Colonic mucosa (tissue), 4 donors: ENCODE results near the gene CWC27. TPM values are rescaled to one million over a fixed set of nuclear protein-coding genes. Genes with fewer than 3 reads are reported as not detected.

Experiments used
- DNase-seq: peaks from one replicate; pipeline ENCODE4 v3.0.0-alpha.2; 2020
- H3K27ac ChIP-seq: fragments of 200-600 bp; one replicate; pipeline ENCODE4 v1.8.0; 2021
- H3K27me3 ChIP-seq: fragments of 200-600 bp; one replicate; pipeline ENCODE4 v1.8.0; 2021
- H3K36me3 ChIP-seq: fragments of 200-600 bp; one replicate; pipeline ENCODE4 v1.8.0; 2021
- H3K4me1 ChIP-seq: fragments of 200-600 bp; one replicate; pipeline ENCODE4 v1.8.0; 2021; ENCODE audit warnings: mild to moderate bottlenecking
- H3K4me3 ChIP-seq: fragments of 200-600 bp; one replicate; pipeline ENCODE4 v1.8.0; 2021
- H3K9ac ChIP-seq, 2 donors: one replicate each; pipeline ENCODE4 v1.7.0; 2013; ENCODE audit warnings: control low read depth in 2 of 2, low read depth in 2 of 2, low read length in 2 of 2
- H3K9me3 ChIP-seq: fragments of 200-600 bp; one replicate; pipeline ENCODE4 v1.8.0; 2021
- CTCF ChIP-seq: fragments of 200-600 bp; IDR thresholded peaks from one replicate; pipeline ENCODE4 v1.8.0; 2022; ENCODE audit warnings: antibody characterized with exemption, mild to moderate bottlenecking
- intact Hi-C: fragments of 100-400 bp; cut with DNase I; formaldehyde crosslinking; loops from one replicate; pipeline ENCODE4 v1.14.1; 2022
- total RNA-seq, 2 donors: library from RNA; stranded (reverse); fragmentation: NEBNext Ultra II Directional in 1 of 2; extraction: Animal tissue kit (Norgen Biotek cat#: 25700) in 1 of 2; gene quantifications; one replicate each; pipeline ENCODE4 v1.2.1, GENCODE V29; 2021
- donor health status: healthy.
- donor health status: DM: no; HTN: no; CAD: no.
- donor health status: DM: no; HTN: no; CAD: no.

The CWC27 gene
- total RNA-seq, 2 donors from 2014 or later, result 18.3 to 22.6 TPM

- no peaks in the 10 kb centered on the region for H3K9me3 ChIP-seq
- no peaks in the 10 kb centered on the region for H3K36me3 ChIP-seq
- no peak overlapping the region for H3K27ac ChIP-seq
- H3K4me1 ChIP-seq, result no peaks in the 10 kb centered on the region
- intact Hi-C loops, result no loop called here
- no peaks in the 10 kb centered on the region for H3K27me3 ChIP-seq
- no peak overlapping the region for H3K4me3 ChIP-seq
- no peak for TF ChIP-seq CTCF
- H3K9ac ChIP-seq, result no peak overlapping the region
- DNase-seq, result no peak
Measured at GRCh38 chr5:65021527-65022226, 252.9 kb downstream of the CWC27 start.

GRCh38 chr5:65022932-65023331 lies 254.2 kb downstream of the CWC27 start:
- Histone ChIP-seq H3K4me1 (no peaks in the 10 kb centered on the region), H3K27ac (no peak overlapping the region), H3K36me3 (no peaks in the 10 kb centered on the region), H3K9me3 (no peaks in the 10 kb centered on the region), H3K4me3 (no peak overlapping the region), H3K9ac (no peak overlapping the region), H3K27me3 (no peaks in the 10 kb centered on the region)
- intact Hi-C loops, result no loop called here
- TF ChIP-seq CTCF, result no peak
- no peak for DNase-seq

- no peak for TF ChIP-seq CTCF
- no peak for DNase-seq
Measured at GRCh38 chr5:65024681-65025080, 256.0 kb downstream of the CWC27 start.

GRCh38 chr5:65026816-65027548 lies 258.3 kb downstream of the CWC27 start:
- Histone ChIP-seq H3K27ac (no peak overlapping the region), H3K27me3 (no peaks in the 10 kb centered on the region), H3K4me3 (no peak overlapping the region), H3K4me1 (no peaks in the 10 kb centered on the region), H3K36me3 (no peaks in the 10 kb centered on the region), H3K9me3 (no peaks in the 10 kb centered on the region), H3K9ac (no peak overlapping the region)
- no peak for DNase-seq
- no peak for TF ChIP-seq CTCF
- intact Hi-C loops, result no loop called here

More at GRCh38 chr5:65024681-65025080, 256.0 kb downstream of the CWC27 start:
- Histone ChIP-seq H3K9me3 (no peaks in the 10 kb centered on the region), H3K4me3 (no peak overlapping the region), H3K36me3 (no peaks in the 10 kb centered on the region), H3K27ac (no peak overlapping the region), H3K27me3 (no peaks in the 10 kb centered on the region), H3K4me1 (no peaks in the 10 kb centered on the region), H3K9ac (no peak overlapping the region)
- intact Hi-C loops, result no loop called here

GRCh38 chr5:65029178-65029577 lies 260.4 kb downstream of the CWC27 start:
- intact Hi-C loops, result no loop called here
- TF ChIP-seq CTCF, result no peak
- no peak for DNase-seq

More at GRCh38 chr5:65029178-65029577, 260.4 kb downstream of the CWC27 start:
- Histone ChIP-seq H3K4me1 (no peaks in the 10 kb centered on the region), H3K9ac (no peak overlapping the region), H3K4me3 (no peak overlapping the region), H3K9me3 (no peaks in the 10 kb centered on the region), H3K36me3 (no peaks in the 10 kb centered on the region), H3K27ac (no peak overlapping the region), H3K27me3 (no peaks in the 10 kb centered on the region)
